Tibial artery (tissue), 4 donors: ENCODE data around the gene TPD52L2.

Source experiments
- DNase-seq, 2 donors: peaks; one replicate each; pipeline ENCODE4 v3.0.0-alpha.2; 2019
- H3K27ac ChIP-seq, 2 donors: fragments of 200-600 bp; sonication (generic) in 1 of 2; 1 replicate in 1 of 2; 2 replicates in 1 of 2; pipeline ENCODE4 v1.5.1; 2018 to 2019; ENCODE audit warnings: mild to moderate bottlenecking in 1 of 2
- H3K27me3 ChIP-seq, 2 donors: fragments of 200-600 bp; sonication (generic) in 1 of 2; one replicate each; pipeline versions ENCODE4 v1.5.1 to v1.6.0; 2016 to 2019
- H3K36me3 ChIP-seq, 3 donors: fragments of 200-600 bp; sonication (generic) in 2 of 3; one replicate each; pipeline ENCODE4 v1.5.1; 2016 to 2019; ENCODE audit warnings: mild to moderate bottlenecking in 2 of 3
- H3K4me1 ChIP-seq, 4 donors: fragments of 200-600 bp; sonication (generic) in 2 of 4; 1 replicate in 3 of 4; 2 replicates in 1 of 4; pipeline ENCODE4 v1.5.1; 2016 to 2019
- H3K4me3 ChIP-seq, 2 donors: fragments of 200-600 bp; sonication (generic) in 1 of 2; 1 replicate in 1 of 2; 2 replicates in 1 of 2; pipeline ENCODE4 v1.5.1; 2018 to 2019; ENCODE audit warnings: mild to moderate bottlenecking in 2 of 2
- H3K9me3 ChIP-seq, 3 donors: fragments of 200-600 bp; sonication (generic) in 1 of 3; one replicate each; pipeline ENCODE4 v1.5.1; 2016 to 2019
- intact Hi-C: fragments of 100-400 bp; cut with DNase I; formaldehyde crosslinking; loops from one replicate; pipeline ENCODE4 v1.15.0; 2023; ENCODE audit warnings: low total_unique reads
- TF ChIP-seq, protein P1 (sequence below), 2 experiments: fragments of 200-600 bp in 1 of 2; fragments of 450-650 bp in 1 of 2; IDR thresholded peaks; one replicate each; pipeline ENCODE4 v1.5.1; 2017 to 2019; ENCODE audit warnings: antibody characterized with exemption in 2 of 2, mild to moderate bottlenecking in 1 of 2, moderate library complexity in 1 of 2

Gene TPD52L2

DNA sequence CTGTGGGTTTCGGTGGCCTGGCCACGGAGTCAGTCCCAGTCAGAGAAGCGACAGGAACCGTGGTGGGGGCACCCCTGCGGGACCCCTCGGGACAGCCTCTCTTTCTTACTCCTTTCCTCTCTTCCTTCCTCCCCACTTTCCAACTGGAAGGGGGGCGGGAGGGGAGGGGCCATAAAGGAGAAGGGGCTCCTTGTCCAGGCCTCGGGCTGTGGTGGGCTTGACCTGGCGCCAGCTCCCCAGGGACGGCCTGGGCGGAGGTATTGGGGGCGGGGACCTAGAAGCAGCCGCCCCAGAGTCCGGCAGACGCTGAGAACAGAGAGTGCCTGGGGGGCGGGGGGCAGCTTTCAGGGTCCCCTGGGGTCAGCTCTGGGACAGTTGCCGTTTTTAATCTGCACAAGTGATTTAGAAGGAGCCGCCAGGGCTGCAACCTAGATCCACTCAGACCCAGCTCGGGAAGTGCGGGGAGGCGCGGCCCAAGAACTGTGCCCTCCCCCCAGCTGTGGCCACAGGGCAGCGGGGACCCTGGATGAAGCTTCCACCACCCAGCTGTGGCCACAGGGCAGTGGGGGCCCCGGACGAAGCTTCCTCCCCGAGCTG lies 10.2 kb upstream of the TPD52L2 start:
- Histone ChIP-seq H3K27ac (peak overlapping the region in 1 of 2 donors; percentile 29), H3K4me1 (peaks cover 0 to 41% (median 22%) of the 10 kb centered on the region in 4 donors), H3K9me3 (no peaks in the 10 kb centered on the region), H3K27me3 (peaks cover 0 to 60% of the 10 kb centered on the region in 2 donors), H3K36me3 (no peaks in the 10 kb centered on the region), H3K4me3 (peak overlapping the region in 1 of 2 donors; percentile 17)
- DNase-seq: no peak
- TF ChIP-seq, protein P1, sequence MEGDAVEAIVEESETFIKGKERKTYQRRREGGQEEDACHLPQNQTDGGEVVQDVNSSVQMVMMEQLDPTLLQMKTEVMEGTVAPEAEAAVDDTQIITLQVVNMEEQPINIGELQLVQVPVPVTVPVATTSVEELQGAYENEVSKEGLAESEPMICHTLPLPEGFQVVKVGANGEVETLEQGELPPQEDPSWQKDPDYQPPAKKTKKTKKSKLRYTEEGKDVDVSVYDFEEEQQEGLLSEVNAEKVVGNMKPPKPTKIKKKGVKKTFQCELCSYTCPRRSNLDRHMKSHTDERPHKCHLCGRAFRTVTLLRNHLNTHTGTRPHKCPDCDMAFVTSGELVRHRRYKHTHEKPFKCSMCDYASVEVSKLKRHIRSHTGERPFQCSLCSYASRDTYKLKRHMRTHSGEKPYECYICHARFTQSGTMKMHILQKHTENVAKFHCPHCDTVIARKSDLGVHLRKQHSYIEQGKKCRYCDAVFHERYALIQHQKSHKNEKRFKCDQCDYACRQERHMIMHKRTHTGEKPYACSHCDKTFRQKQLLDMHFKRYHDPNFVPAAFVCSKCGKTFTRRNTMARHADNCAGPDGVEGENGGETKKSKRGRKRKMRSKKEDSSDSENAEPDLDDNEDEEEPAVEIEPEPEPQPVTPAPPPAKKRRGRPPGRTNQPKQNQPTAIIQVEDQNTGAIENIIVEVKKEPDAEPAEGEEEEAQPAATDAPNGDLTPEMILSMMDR (IDR thresholded peaks at IDR 0.05): no peak
- intact Hi-C loops: no loop called here

DNA sequence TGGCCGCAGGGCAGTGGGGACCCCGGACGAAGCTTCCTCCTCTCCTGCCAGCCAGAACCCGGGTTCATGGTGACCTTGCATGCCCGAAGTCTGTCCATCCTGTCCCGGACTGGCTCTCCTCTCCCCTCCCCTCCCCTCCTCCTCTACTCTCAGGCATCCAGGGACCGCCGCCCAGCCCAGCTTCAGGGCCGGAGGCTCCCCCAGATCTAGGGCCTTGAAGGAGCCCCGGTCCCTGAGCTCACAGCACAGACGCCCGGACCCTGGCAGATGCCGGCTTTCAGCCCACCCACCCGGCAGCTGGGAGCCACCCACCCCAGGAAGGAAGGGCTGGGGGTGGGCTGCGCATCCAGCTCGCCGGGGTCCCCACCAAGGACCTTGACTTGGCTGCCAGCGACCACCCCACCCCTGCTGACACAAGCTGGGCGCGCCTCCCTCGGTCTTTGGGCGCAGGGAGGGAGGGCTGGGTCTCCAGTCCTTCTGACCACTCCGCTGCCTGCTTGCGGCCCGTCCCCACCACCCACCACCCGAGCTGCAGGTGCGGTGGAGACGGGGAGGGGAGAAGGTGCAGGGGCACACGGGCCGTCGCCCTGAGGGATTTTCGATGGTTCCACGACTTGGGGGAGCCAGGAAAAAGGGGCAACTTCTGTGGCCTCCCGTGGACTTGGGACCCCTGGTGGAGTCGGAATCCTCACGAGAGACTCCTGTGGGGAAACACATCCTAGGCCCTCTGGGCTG lies 9.5 kb upstream of the TPD52L2 start:
- DNase-seq: no peak

DNA sequence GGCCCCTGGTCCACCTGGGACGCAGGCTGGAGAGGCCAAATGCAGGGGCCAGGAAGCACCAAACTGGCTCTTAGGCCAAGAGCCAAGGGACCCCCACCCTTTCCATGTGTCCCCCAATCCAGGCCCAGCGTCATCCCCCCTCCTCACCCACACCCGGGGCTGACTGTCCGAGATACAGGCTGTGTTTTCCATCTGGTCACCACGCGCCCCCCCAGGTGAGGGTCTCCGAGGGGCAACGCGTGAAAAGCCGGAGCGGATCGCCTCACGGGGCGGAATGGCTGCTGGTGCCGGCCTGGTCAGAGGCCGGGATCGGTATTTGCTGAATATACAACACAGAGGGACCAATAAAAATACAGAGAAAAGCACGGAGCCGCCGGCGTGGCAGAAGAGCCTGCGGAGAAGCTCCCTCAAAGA lies 9.0 kb upstream of the TPD52L2 start:
- H3K4me1 ChIP-seq: peaks cover 0 to 41% (median 22%) of the 10 kb centered on the region in 4 donors
- TF ChIP-seq, protein P1 (IDR thresholded peaks at IDR 0.05): no peak
- intact Hi-C loops: no loop called here
- peaks cover 0 to 60% of the 10 kb centered on the region in 2 donors for H3K27me3 ChIP-seq
- no peaks in the 10 kb centered on the region for H3K9me3 ChIP-seq
- H3K27ac ChIP-seq: no peak overlapping the region
- H3K4me3 ChIP-seq: no peak overlapping the region
- peaks cover 0 to under 1% (median 0%) of the 10 kb centered on the region in 3 donors for H3K36me3 ChIP-seq
- DNase-seq: no peak

More for the DNA sequence above, 9.5 kb upstream of the TPD52L2 start:
- intact Hi-C loops: no loop called here
- Histone ChIP-seq H3K27ac (peak overlapping the region in 1 of 2 donors; percentile 29), H3K4me3 (peak overlapping the region in 1 of 2 donors; percentile 17), H3K27me3 (peaks cover 0 to 60% of the 10 kb centered on the region in 2 donors), H3K4me1 (peaks cover 0 to 41% (median 22%) of the 10 kb centered on the region in 4 donors), H3K9me3 (no peaks in the 10 kb centered on the region), H3K36me3 (no peaks in the 10 kb centered on the region)
- TF ChIP-seq, protein P1 (IDR thresholded peaks at IDR 0.05): no peak

DNA sequence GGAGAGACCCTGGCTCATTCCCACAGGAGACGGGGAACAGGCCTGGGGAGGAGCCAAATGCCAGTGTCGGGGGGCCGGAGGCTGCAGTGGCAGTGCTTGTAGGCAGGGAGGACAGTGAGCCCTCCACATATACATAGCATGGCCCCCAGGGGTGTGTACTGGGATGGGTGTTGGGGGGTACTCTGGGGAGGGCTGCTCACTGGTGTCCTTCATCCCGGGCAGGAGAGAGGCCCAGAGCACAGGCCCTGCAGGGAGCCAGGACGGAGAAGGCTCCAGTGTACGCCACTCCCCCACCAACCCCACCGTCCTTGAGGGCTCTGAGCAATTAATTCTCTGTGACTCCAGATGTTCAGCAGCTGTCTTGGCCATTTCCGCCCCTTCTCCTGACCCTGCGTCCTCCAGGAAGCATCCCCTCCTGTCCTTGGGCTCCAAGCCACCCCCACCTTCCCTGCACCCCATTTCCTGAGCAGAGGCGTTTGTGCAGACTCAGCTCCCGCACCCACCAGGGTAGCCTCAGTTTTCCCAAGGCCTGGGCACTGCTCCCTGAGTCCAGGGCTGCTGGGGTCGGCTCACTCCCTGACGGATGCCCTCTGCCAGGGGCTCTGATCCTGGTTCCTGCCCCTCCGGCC lies 7.2 kb upstream of the TPD52L2 start:
- Histone ChIP-seq H3K27me3 (peaks cover 0 to 59% of the 10 kb centered on the region in 2 donors), H3K36me3 (peaks cover 0 to 17% (median 9%) of the 10 kb centered on the region in 3 donors), H3K4me3 (no peak overlapping the region), H3K4me1 (peaks cover 0 to 48% (median 22%) of the 10 kb centered on the region in 4 donors), H3K9me3 (no peaks in the 10 kb centered on the region), H3K27ac (no peak overlapping the region)
- TF ChIP-seq, protein P1 (IDR thresholded peaks at IDR 0.05): no peak
- intact Hi-C loops: no loop called here
- no peak for DNase-seq

DNA sequence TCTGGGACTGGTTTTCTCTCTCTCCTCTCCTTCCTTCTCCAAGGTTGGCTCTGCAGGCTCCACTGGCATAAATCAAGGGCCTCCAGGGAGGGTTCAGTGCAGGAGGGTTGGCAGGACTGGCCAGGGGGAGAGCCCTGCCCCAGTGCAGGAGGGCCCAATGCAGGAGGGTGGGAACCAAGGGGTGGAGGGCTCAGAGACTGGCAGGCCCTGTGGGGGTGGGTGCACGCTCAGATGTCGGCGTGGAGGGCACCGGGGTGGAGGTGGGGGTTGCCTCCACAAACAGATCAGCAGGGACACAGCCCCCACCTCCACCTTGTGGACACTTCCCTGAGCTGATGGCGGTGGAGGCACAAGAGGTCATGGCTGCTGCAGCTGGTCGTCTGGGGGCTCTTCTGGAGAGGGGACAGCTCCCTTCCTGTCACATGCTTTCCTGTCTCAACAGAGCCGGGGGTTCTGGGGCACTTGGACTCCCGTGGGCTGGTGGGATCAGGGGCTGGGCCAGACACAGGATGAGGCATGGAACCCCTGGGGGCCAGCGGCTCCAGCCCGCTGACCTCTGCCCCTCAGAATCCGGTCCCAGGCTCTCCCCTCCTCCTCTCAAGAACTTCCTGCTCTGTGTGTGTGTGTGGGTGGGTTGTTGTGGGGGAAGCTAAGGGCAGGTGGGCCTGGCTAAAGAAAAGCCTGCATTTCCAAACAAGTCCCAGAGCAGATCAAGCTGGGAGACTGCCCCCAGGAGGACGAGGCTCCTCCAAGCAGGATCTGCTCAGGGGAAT lies 6.5 kb upstream of the TPD52L2 start:
- intact Hi-C loops: no loop called here
- DNase-seq: no peak
- Histone ChIP-seq H3K36me3 (peaks cover 0 to 17% (median 9%) of the 10 kb centered on the region in 3 donors), H3K4me1 (peaks cover 0 to 55% (median 24%) of the 10 kb centered on the region in 4 donors), H3K27me3 (peaks cover 0 to 52% of the 10 kb centered on the region in 2 donors), H3K9me3 (no peaks in the 10 kb centered on the region), H3K27ac (no peak overlapping the region), H3K4me3 (no peak overlapping the region)
- TF ChIP-seq, protein P1 (IDR thresholded peaks at IDR 0.05): no peak
